ELR (cell line): Measurements from ENCODE around the gene TVP23A.

Experiments used
- DNase-seq: peaks from one replicate; pipeline ENCODE4 v3.0.0-alpha.2; 2015; ENCODE audit warnings: low read depth

TVP23A gene

GRCh38 chr16:10817963-10818941, at the start of gene TVP23A:
TSS of gene TVP23A (minus strand) at chr16:10818794. CDS start at chr16:10818493, 301 bp downstream.
- no peak for DNase-seq

DNA sequence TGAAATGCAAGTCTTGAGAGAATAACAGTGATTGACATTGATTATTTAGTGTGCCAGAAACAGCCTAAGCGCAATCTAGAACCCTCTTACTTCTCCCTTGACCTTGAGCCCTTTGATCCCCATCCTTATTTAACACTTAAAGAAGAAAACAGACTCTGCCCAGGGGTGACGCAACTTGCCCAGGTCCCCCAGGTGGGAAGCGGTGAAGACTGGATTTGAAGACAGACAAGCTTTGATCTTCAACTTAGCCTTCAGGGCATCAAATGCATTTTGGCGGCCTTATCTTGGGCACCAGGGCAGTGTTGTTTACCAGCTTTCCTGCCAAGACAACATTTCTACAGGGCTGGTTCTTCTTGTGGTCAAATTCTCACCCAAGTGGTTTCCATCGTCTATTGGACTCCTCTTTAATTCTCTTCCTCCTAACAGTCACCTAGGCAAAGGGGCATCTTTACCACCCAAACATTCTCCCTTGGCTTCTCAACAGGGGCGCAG, 49.6 kb upstream of the TVP23A start:
- no peak for DNase-seq

DNA sequence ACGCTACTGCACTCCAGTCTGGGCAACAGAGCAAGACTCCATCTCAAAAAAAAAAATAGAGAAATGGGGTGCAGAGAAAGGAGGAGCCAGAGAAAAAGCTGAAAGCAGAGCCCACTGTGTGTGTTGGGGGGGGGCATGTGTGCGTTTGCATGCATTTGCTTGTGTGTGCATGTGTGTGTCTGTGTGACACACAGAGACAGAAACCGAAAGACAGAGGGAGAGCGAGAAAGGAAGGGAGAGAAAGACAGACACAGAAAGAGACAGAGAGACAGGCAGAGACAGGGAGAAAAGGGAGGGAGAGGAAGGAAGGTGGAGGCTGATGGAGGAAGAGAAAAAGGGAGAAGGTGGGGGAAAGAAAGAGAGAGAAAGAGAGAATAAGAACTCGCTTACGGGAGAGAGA, 48.6 kb upstream of the TVP23A start:
- DNase-seq: no peak

DNA sequence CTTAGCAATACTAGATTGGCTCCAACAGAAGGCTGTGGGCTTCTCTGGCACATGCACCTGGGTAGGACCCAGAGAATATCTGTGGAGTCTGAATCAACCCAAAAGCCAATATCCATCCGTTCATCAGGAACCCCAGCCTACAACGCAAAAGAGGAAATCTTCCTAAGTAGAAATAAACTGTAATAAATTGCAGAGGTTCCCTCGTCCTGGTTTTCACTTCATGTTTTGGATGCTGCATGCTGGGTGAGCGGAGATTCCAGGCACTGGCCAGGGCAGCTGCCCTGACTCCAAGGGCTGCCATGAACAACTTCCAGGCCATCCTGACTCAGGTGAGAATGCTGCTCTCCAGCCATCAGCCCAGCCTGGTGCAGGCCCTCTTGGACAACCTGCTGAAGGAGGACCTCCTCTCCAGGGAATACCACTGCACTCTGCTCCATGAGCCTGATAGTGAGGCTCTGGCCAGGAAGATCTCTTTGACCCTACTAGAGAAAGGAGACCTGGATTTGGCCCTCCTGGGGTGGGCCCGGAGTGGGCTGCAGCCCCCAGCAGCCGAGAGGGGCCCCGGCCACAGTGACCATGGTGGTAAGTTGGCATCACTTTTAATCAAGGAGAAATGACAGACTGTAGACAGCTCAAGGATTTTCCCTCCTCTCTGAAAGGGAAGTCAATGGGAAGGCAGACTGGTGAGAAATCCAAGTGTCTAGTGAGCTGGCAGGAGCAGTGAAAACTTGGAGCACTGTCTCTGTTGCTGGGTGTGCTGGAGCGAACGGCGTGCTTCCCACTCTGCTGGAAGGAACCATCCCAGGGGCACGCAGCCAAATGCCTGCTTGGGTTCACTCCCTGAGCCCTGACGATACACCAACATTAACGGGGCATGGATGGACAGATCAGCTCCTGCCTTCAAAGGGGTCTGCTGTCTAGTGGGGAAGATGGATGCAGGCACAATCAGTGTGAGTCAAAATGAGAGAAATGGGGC, 47.7 kb upstream of the TVP23A start:
- no peak for DNase-seq

DNA sequence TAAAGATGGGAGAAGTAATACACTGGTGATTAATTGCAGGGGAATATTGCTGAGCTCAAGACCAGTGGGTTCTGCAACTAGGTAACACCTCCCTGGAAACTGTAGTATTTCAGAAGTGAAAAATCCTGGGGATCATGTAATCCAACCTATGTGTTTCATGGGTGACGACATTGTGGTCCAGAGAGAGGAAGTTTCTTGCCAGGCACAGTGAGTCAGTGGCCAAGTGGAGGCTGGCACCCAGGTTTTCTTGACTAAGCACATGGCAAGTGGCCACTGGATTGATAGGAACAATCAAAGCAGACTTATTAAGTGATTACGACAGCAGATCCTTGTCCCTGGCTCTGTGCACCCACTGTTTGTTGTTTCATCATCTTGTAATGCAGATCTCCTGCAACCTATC, 43.8 kb upstream of the TVP23A start:
- peak; percentile 86 for DNase-seq

DNA sequence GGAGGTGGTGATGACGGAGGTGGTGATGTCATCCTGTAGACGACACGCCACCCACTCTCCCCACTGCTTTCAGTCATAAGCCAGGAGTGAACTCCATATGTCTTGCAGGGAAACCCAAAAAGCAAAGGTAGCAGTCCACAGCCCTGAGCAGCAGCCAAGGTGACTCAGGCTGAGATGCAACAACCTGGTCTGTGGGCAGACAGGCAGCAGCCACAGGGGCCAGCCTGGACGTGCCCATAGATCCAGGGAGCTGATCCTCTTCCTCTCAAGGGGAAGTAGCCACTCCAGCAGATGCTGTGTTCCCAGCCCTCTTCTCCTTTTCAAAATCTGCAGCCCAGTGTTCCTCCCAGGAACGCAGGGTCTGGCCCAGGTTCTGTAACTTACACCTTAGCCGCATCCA, 41.1 kb upstream of the TVP23A start:
- no peak for DNase-seq

DNA sequence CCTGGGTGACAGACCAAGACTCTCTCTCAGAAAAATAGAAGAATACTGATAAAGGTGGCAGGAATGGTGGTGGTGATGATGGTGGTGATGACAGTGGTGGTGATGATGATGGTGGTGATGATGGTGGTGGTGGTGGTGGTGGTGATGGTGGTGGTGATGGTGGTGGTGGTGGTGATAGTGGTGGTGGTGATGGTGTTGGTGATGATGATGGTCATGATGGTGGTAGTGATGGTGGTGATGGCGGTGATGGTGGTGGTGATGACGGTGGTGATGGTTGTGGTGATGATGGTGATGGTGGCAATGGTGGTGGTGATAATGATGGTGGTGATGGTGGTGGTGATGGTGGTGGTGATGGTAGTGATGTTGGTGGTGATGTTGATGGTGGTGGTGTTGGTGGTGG, 40.4 kb upstream of the TVP23A start:
- no peak for DNase-seq

DNA sequence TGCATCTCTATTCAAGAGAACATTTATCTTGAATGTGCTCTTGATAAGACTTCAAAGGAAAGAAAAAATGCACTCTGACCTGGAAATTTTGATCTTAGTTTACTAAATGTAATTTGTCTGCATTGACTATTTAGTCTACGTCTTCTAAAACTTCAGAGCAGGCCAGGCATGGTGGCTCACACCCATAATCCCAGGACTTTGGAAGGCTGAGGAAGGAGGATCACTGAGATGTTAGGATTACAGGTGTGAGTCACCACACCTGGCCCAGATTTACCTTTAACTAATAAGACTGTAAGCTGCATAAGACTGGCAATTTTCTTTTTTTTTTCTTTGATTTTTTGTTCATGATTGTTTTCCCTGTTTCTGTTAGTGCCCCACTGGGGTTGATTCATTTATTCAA, 39.6 kb upstream of the TVP23A start:
- no peak for DNase-seq

DNA sequence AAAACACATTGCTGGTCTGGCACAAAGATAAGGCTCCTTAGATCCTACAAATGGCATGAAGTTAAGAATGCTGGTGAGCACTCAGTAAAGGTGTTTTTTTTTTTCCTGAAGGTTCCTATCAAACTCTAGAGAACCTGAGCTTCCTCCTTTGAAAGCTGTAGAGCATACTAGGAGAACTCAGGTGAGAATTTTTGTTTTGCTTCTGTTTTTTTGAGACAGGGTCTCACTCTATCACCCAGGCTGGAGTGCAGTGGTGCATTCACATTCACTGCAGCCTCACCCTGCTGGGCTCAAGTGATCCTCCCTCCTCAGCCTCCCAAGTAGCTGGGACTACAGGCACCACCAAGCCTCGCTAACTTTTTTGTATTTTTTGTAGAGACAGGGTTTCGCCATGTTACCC, 37.4 kb upstream of the TVP23A start:
- DNase-seq: no peak

GRCh38 chr16:10852948-10853347, 34.4 kb upstream of the TVP23A start:
- DNase-seq: no peak

DNA sequence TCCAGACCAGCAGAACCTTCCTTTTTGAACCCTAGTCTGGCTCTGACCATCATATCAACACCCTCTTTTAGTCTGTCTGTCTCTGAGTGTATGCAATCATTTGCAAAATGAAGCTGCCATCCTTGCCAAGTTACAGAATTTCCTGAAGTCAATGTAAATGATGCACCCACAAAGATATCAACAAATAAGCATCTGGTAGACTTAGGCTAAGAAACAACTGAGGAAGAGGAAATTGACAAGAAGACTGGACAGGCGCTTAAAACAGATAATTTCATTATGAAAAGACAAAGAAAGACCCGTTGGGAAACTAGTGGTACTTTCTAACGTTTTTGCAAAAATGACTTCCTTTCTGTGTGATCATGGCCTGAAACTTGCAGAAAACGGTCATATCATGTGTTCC, 33.7 kb upstream of the TVP23A start:
- DNase-seq: no peak

GRCh38 chr16:10851512-10851911, 32.9 kb upstream of the TVP23A start:
- no peak for DNase-seq

GRCh38 chr16:10850478-10850850, 31.9 kb upstream of the TVP23A start:
- DNase-seq: no peak

GRCh38 chr16:10849736-10850477, 31.3 kb upstream of the TVP23A start:
- no peak for DNase-seq

- no peak for DNase-seq
Observed at GRCh38 chr16:10847176-10847575, 28.6 kb upstream of the TVP23A start.

DNA sequence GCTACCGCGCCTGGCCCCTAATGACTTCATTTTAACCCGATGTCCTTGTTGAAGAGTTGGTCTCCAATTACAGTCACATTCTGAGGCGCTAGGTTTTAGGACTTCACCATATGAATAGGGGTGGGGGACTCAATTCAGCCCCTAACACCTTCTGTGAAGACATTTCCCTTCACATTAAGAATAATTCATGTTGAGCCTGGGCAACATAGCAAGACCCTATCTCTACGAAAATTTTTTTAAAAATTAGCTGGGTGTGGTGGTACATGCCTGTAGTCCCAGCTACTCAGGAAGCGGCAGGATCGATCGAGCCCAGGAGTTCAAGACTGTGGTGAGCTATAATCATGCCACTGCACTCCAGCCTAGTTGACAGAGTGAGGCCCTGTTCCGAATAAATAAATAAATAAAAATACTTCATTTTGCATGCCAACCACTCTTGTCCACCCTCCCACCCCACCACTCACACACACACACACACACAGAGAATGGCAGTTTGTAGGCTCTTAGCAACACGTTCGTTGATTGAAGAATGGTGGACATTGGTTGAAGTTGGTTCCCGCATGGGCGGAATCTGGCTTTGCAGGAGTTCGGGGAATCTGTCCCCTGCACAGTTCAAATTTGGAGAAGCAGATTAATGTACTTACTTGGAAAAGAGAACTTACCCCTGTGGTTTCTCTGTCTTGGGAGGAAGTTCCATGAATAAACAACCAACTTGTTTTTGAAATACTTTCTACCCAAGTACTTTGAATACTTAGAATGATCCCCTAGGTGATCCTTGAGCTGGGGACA, 27.8 kb upstream of the TVP23A start:
- no peak for DNase-seq

DNA sequence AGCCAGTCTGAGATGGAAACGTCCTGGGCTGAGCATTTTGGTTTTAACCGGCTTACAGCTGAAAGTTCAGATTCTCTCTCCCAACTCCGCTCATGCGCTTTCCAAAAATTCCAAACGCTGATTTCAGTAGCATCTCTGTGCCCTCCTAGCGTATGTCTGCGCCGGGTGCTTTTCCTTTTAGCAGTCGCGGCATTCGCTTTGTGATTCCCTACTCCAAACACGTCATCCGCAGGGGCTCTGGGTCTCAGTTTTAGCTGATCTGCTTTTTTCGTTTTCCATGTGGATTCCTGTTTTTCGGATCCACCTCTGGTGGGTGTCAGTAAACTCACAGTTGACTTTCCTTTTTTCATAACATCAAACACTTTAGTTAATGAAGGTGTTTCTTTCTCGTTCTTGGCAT, 22.1 kb upstream of the TVP23A start:
- no peak for DNase-seq

DNA sequence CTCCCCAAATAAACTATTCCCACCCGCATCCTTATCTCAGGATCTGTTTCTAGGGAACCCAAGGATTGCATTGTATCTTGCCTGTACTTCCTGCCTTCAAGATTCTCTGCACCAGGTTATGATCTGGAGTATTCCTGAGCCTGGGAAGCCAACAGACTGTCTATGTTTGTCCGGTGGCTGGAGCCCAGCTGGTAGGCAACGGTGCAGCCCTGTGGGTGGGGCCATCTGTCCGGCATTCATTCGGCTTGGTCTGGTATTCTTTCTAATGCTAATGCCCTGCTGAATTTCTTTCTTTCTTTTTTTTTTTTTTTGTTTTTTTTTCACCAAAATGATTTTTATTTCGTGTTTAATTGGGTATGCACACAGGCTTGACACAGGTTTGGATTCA, 20.7 kb upstream of the TVP23A start:
- DNase-seq: no peak

DNA sequence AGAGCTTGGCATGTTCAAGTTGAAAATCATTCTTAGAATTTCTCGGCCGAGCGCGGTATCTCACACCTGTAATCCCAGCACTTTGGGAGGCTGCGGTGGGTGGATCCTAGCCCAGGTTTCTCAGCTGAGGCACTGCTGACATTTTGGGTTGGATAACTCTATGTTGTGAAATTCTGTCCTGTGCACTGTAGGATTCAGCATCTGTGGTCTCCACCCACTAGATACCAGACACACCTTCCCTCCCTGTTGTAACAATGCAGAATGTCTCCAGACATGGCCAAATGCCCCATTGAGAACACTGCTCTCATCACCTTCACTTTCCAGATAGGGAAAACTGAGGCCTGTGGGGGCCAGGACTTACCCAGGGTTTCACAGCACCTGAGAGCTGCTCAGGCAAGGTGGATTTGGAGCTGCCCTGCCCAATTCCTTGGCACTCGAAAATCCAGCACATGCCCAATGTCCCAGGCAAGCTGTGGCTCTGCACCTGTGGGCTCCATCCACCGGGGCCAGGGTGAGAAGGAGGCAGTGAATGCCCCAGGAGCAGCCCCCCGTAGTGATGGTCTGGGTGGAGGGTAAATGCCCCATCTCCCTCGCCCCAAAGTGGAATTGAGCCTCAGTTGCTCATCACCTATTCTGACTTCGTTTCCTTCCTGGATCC, 20.2 kb upstream of the TVP23A start:
- no peak for DNase-seq

DNA sequence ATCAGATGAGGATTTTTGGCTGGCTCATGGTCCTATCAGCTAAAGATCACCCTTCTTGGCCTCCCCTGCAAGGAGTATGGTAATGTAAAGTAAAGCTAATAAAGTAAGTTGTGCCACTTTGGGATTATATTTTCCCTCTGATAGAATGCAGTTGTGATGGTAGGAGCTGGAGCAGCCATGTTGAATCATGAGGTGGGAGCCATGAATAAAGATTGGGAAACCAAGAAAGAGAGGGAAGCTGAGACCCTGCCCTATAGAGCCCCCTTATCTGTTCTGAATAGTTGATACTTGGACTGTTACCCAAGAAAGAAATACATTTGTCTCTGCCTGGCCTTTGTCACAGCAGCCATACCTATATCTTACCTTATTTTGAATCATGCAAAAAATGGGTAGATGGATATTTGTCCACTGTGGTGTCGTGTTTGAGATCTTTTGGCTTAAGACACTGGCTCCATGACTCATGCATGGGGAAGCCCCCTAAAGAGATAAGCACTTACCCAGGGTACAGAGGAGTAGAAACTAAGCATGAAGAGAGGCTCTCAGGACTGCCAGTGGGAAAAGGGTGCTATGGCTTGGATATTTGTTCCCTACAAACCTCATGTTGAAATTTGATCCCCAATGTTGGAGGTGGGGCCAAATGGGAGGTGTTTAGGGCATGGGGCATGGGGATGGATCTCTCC, 17.7 kb upstream of the TVP23A start:
- DNase-seq: no peak
